Fibroblast of pulmonary artery (primary cell): ENCODE results near the gene SH2D2A.

Experiments used
- DNase-seq: peaks from one replicate; pipeline ENCODE4 v3.0.0-alpha.2; 2010; ENCODE audit warnings: low read depth
- H3K4me3 ChIP-seq: replicated peaks from 2 replicates; pipeline ENCODE4 v1.5.1; 2011; ENCODE audit warnings: low read depth, mild to moderate bottlenecking, control low read depth, low read length, moderate library complexity
- TF ChIP-seq, protein P1 (sequence below): IDR thresholded peaks from 2 replicates; pipeline ENCODE4 v1.5.1; 2011; ENCODE audit warnings: mild to moderate bottlenecking, control low read depth, low read length, inconsistent platforms; ENCODE audit errors: missing control alignments

Gene SH2D2A

GRCh38 chr1:156795787-156796186, 20.9 kb downstream of the SH2D2A start:
- H3K4me3 ChIP-seq, result no peak overlapping the region
- TF ChIP-seq, protein P1, sequence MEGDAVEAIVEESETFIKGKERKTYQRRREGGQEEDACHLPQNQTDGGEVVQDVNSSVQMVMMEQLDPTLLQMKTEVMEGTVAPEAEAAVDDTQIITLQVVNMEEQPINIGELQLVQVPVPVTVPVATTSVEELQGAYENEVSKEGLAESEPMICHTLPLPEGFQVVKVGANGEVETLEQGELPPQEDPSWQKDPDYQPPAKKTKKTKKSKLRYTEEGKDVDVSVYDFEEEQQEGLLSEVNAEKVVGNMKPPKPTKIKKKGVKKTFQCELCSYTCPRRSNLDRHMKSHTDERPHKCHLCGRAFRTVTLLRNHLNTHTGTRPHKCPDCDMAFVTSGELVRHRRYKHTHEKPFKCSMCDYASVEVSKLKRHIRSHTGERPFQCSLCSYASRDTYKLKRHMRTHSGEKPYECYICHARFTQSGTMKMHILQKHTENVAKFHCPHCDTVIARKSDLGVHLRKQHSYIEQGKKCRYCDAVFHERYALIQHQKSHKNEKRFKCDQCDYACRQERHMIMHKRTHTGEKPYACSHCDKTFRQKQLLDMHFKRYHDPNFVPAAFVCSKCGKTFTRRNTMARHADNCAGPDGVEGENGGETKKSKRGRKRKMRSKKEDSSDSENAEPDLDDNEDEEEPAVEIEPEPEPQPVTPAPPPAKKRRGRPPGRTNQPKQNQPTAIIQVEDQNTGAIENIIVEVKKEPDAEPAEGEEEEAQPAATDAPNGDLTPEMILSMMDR, result no peak
- no peak for DNase-seq

GRCh38 chr1:156795374-156795733, 21.3 kb downstream of the SH2D2A start:
- TF ChIP-seq, protein P1, result no peak
- DNase-seq, result no peak
- H3K4me3 ChIP-seq, result no peak overlapping the region

DNA sequence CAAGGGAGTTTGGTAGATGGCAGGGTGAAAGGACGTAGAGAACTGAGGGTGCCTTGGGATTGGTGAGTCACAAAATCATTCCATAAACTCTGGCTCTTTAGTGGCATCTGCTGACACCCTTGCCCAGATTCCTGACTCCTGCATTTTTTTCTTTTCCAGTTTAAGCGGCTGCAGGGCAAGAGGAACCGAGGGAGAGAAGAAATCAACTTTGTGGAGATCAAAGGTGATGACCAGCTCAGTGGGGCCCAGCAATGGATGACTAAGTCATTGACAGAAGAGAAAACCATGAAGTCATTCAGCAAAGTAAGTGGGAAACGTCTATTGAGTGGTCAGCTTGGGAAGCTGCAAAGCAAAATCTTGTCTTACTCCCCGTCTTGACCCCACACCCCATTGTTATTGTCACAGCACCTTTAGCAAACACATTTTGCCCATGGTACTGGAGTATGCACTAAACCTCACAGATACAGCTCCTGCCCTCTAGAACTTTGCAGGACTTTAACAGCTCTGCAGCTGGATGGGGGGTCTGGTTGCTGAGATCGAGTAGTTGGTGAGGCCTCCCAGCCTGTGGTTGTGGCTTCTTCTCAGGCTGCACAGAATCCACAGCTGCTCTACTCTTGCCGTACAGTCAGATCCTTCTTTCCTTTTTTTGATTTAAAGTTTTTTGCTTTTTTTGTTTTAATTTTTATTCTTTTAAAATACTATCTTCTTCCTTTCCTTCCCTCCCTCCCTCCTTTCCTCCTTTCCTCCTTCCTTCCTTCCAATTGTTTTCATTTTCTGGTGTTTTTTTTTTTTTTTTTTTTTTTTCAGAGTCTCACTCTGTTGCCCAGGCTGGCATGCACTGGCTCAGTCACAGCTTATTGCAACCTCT, 21.9 kb downstream of the SH2D2A start:
- no peak overlapping the region for H3K4me3 ChIP-seq
- TF ChIP-seq, protein P1, result no peak
- DNase-seq, result no peak

GRCh38 chr1:156789621-156790318, 26.9 kb downstream of the SH2D2A start:
- no peak for DNase-seq
- no peak overlapping the region for H3K4me3 ChIP-seq
- TF ChIP-seq, protein P1, result no peak

DNA sequence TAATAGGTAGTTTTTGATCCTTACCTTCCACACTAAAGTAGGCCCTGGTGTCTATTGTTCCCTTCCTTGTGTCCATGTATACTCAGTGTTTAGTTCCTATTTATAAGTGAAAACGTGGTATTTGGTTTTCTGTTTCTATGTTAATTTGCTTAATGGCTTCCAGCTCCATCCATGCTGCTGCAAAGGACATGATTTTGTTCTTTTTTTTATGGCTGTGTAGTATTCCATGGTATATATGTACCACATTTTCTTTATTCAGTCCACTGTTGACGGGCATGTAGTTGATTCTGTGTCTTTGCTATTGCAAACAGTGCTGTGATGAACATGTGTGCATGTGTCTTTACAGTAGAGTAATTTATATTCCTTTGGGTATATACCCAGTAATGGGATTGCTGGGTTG, 28.5 kb downstream of the SH2D2A start:
- no peak for DNase-seq
- TF ChIP-seq, protein P1, result no peak
- H3K4me3 ChIP-seq, result no peak overlapping the region

DNA sequence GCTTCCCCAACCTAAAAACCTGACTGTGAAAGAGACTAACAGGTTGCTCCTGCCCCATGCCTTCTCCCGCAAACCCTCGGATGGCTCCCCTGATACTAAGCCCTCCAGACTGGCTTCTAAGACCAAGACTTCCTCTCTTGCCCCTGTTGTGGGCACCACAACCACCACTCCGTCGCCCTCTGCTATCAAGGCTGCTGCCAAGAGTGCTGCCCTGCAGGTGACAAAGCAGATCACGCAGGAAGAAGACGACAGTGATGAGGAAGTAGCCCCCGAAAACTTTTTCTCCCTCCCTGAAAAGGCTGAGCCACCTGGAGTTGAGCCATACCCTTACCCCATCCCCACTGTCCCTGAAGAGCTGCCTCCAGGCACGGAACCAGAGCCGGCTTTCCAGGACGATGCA, 30.0 kb downstream of the SH2D2A start:
- DNase-seq, result no peak
- no peak overlapping the region for H3K4me3 ChIP-seq
- TF ChIP-seq, protein P1, result no peak
